ENCODE measurements around the gene RSRC2. TPM values are rescaled to one million over a fixed set of nuclear protein-coding genes. Genes with fewer than 3 reads are reported as not detected.

Gene RSRC2
- total RNA-seq, 1 donor from 2014 or later = 104 TPM

DNA sequence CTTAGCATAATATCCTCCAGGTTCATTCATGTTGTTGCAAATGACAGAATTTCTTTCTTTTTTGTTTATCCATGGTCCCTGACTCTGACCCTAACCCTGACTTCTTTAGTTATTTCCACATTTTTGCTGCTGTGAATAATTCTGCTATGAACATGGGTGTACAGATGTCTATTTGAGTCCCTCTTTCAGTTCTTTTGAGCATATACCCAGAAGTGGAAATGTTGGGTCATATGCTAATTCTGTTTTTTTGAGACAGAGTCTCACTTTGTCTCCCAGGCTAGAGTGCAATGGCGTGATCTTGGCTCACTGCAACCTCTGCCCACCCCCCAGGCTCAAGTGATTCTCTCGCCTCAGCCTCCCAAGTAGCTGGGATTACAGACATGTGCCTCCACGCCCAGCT, 33.4 kb upstream of the RSRC2 start:
- H3K36me3 Mint-ChIP-seq (ENCODE audit: unreplicated experiment) = no peaks in the 10 kb centered on the region
- no peak overlapping the region for H3K27ac Mint-ChIP-seq (ENCODE audit: unreplicated experiment)
- no peaks in the 10 kb centered on the region for H3K9me3 Mint-ChIP-seq (ENCODE audit: unreplicated experiment)
- H3K27me3 Mint-ChIP-seq (ENCODE audit: unreplicated experiment) = no peaks in the 10 kb centered on the region
- H3K4me1 Mint-ChIP-seq (ENCODE audit: low read depth, unreplicated experiment) = no peaks in the 10 kb centered on the region
- H3K4me3 Mint-ChIP-seq (ENCODE audit: unreplicated experiment) = no peak overlapping the region
- no peak for DNase-seq
- TF ChIP-seq, protein P1, sequence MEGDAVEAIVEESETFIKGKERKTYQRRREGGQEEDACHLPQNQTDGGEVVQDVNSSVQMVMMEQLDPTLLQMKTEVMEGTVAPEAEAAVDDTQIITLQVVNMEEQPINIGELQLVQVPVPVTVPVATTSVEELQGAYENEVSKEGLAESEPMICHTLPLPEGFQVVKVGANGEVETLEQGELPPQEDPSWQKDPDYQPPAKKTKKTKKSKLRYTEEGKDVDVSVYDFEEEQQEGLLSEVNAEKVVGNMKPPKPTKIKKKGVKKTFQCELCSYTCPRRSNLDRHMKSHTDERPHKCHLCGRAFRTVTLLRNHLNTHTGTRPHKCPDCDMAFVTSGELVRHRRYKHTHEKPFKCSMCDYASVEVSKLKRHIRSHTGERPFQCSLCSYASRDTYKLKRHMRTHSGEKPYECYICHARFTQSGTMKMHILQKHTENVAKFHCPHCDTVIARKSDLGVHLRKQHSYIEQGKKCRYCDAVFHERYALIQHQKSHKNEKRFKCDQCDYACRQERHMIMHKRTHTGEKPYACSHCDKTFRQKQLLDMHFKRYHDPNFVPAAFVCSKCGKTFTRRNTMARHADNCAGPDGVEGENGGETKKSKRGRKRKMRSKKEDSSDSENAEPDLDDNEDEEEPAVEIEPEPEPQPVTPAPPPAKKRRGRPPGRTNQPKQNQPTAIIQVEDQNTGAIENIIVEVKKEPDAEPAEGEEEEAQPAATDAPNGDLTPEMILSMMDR (IDR thresholded peaks at IDR 0.05; ENCODE audit: partially characterized antibody, unreplicated experiment) = no peak

DNA sequence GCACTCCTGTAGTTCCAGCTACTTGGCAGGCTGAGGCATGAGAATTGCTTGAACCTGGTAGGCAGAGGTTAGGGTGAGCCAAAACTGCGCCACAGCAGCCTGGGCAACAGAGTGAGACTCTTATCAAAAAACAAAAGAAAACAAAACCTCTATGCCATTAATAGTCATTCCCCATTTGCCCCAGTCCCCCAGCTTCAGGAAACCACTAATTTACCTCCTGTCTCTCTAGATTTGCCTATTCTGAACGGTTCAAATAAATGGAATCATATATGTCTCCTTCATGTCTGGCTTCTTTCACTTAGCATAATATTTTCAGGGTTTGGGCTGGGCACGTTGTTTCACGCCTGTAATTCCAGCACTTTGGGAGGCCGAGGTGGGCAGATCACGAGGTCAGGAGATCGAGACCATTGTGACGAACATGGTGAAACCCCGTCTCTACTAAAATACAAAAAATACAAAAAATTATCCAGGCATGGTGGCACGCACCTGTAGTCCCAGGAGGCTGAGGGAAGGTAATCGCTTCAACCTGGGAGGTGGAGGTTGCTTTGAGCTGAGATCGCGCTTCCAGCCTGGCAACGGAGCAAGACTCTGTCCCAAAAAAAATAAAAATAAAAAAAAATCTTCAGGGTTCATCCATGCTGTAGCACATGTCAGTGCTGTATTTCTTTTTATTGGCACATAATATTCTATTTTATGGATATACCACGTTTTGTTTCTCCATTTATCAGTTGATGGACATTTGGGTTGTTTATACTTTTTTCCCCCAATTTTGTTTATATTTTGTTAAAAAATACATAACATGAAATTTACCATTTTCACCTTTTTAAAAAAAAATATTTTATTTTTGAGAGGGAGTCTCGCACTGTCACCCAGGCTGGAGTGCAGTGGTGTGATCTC, 32.3 kb upstream of the RSRC2 start:
- Mint-ChIP-seq H3K9me3 (ENCODE audit: unreplicated experiment) (no peaks in the 10 kb centered on the region), H3K27me3 (ENCODE audit: unreplicated experiment) (no peaks in the 10 kb centered on the region), H3K27ac (ENCODE audit: unreplicated experiment) (no peak overlapping the region), H3K4me3 (ENCODE audit: unreplicated experiment) (no peak overlapping the region), H3K4me1 (ENCODE audit: low read depth, unreplicated experiment) (no peaks in the 10 kb centered on the region), H3K36me3 (ENCODE audit: unreplicated experiment) (no peaks in the 10 kb centered on the region)
- TF ChIP-seq, protein P1 (IDR thresholded peaks at IDR 0.05; ENCODE audit: partially characterized antibody, unreplicated experiment) = no peak
- no peak for DNase-seq

DNA sequence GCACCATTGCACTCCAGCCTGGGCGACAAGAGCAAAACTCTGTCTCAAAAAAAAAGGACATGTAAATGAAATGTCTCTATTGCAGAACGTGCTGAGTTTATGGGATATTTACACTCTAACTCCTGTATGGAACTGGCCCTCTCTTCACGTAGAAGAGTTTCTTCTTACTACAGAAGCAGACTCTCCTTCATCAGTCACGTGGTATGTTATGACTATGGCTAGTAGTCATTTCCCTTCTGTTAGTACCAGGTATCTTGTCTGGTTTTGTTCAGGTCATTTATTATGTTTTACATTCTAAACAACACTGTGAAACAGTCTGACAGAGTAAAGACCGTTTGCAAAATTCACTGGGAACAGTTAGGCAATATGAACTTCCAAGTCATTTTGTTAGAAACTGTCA, 20.6 kb upstream of the RSRC2 start:
- no peak overlapping the region for H3K27ac Mint-ChIP-seq (ENCODE audit: unreplicated experiment)
- no peak overlapping the region for H3K4me3 Mint-ChIP-seq (ENCODE audit: unreplicated experiment)
- no peak for DNase-seq
- TF ChIP-seq, protein P1 (IDR thresholded peaks at IDR 0.05; ENCODE audit: partially characterized antibody, unreplicated experiment) = no peak
- H3K9me3 Mint-ChIP-seq (ENCODE audit: unreplicated experiment) = peaks cover 3% of the 10 kb centered on the region
- H3K36me3 Mint-ChIP-seq (ENCODE audit: unreplicated experiment) = peaks cover 4% of the 10 kb centered on the region
- H3K27me3 Mint-ChIP-seq (ENCODE audit: unreplicated experiment) = no peaks in the 10 kb centered on the region
- H3K4me1 Mint-ChIP-seq (ENCODE audit: low read depth, unreplicated experiment) = no peaks in the 10 kb centered on the region

DNA sequence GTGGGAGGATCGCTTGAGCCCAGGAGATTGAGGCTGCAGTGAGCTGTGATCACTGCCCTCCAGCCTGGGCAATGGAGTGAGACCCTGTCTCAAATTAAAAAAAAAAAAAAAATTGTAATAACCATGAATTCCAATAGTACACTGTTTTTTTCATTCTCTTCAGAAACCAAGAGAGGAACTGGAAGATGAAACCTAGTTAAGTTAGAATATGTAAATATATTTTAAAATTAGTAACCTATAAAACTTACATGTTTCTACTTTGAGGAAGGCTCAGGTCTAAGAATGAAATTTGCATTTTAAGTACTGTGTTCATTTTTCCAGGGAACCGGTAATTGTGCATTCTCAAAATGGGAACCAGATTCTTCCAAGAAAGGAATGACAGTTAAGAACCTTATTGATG, 19.1 kb upstream of the RSRC2 start:
- no peaks in the 10 kb centered on the region for H3K36me3 Mint-ChIP-seq (ENCODE audit: unreplicated experiment)
- H3K4me1 Mint-ChIP-seq (ENCODE audit: low read depth, unreplicated experiment) = no peaks in the 10 kb centered on the region
- TF ChIP-seq, protein P1 (IDR thresholded peaks at IDR 0.05; ENCODE audit: partially characterized antibody, unreplicated experiment) = no peak
- no peak for DNase-seq
- no peaks in the 10 kb centered on the region for H3K9me3 Mint-ChIP-seq (ENCODE audit: unreplicated experiment)
- no peak overlapping the region for H3K4me3 Mint-ChIP-seq (ENCODE audit: unreplicated experiment)
- peaks cover 3% of the 10 kb centered on the region for H3K27me3 Mint-ChIP-seq (ENCODE audit: unreplicated experiment)
- H3K27ac Mint-ChIP-seq (ENCODE audit: unreplicated experiment) = no peak overlapping the region

DNA sequence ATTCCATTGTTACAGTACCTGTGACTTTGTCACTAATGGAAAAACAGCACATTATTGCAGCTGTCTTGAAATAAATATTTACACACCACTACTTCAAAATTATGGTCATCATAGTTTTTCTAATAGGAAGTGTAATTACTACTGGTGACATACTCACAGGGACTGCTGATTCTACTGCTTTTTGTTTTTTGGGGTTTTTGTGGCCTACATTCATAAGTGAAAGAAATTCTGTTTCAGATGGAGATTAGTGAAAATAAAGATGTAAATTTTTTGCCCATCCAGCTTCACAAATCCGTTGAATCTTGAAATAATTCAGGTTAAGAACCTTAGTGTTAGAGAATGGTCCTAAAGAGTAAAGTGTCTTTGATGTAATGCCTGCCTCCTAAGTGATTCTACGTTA, 17.8 kb upstream of the RSRC2 start:
- Mint-ChIP-seq H3K4me3 (ENCODE audit: unreplicated experiment) (no peak overlapping the region), H3K4me1 (ENCODE audit: low read depth, unreplicated experiment) (no peaks in the 10 kb centered on the region), H3K27ac (ENCODE audit: unreplicated experiment) (no peak overlapping the region), H3K27me3 (ENCODE audit: unreplicated experiment) (peaks cover 3% of the 10 kb centered on the region), H3K9me3 (ENCODE audit: unreplicated experiment) (no peaks in the 10 kb centered on the region), H3K36me3 (ENCODE audit: unreplicated experiment) (no peaks in the 10 kb centered on the region)
- DNase-seq = no peak
- TF ChIP-seq, protein P1 (IDR thresholded peaks at IDR 0.05; ENCODE audit: partially characterized antibody, unreplicated experiment) = no peak

Measured in glutamatergic neuron (in vitro differentiated cells).